SK-MEL-5 (cell line): Measurements from ENCODE around the gene CEP112. TPM values are rescaled to one million over a fixed set of nuclear protein-coding genes. Genes with fewer than 3 reads are reported as not detected.

ENCODE experiments used
- DNase-seq: peaks from one replicate; pipeline ENCODE4 v3.0.0-alpha.2; 2016; ENCODE audit warnings: low read depth, low spot score
- in situ Hi-C: cut with HindIII; loops from 2 replicates; pipeline ENCODE4 v1.10.0; 2016; ENCODE audit warnings: low sequenced_read_pairs, high pct_unique_total_duplicates, low pct_unique_long_range_greater_than_20kb
- total RNA-seq: library from RNA; depleted of rRNA; stranded (reverse); fragments of >200 nt; shearing (Covaris generic); gene quantifications from 2 replicates; pipeline ENCODE4 v1.2.3, GENCODE V29; 2014

Gene CEP112
- total RNA-seq, 1 experiment from 2014 or later = 6.7 TPM

DNA sequence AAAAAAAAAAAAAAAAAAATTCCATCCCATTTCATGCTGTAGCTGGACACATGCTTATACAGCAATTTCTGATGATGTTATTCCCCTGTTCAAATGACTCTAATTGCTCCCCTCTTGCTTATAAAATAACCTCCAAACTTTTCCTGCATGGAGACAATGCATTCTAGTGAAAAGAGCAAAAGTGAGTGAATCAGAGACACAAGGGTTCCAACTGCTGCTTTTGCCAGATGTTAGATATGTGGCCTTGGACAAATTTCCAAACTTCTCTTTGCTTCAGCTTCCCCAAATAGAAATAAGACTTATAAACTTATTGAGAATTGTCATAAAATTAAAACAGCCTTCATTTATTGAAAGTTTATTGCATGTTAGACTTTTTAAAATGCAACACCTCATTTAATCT is 565.5 kb downstream of the CEP112 start:
- in situ Hi-C loops = no loop called here
- DNase-seq = no peak

DNA sequence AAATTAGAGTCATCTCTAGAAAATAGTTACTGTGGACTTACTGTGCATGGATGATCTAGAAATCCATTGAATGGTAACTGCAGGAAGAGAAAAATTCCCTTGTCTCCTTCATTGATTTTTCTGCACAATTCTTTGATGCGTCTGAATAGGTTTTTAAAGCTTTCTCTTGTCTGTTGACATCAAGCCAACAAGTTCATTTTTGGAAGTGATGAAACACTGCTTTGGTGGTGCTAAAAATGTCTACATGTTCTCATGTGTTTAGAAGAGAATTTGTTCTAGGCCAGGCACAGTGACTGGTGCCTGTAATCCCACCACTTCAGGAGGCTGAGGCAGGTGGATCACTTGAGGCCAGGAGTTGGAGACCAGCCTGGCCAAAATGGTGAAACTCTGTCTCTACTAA is 573.4 kb downstream of the CEP112 start:
- no peak for DNase-seq

DNA sequence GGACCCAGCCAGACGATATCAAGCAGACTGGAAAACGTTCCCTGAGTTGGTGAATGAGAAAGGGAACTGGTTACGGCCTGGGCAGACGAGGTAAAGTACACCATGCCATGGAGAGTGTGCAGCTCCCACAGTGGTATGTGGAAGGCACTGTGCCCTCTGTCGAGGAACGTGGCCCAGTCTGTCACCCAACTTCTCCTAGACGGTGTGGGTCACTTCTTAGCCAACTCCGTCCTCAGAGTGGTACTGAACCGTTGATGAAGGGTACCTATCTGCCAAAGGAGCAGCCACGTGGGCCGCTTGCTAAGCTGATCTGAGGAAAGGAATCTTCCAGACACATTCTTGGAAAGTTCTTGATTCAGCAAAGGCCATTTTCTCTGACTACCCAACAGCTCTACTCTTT is 574.4 kb downstream of the CEP112 start:
- DNase-seq = no peak
- in situ Hi-C loops = no loop called here

More for the DNA sequence above, 573.4 kb downstream of the CEP112 start:
- in situ Hi-C loops = no loop called here

DNA sequence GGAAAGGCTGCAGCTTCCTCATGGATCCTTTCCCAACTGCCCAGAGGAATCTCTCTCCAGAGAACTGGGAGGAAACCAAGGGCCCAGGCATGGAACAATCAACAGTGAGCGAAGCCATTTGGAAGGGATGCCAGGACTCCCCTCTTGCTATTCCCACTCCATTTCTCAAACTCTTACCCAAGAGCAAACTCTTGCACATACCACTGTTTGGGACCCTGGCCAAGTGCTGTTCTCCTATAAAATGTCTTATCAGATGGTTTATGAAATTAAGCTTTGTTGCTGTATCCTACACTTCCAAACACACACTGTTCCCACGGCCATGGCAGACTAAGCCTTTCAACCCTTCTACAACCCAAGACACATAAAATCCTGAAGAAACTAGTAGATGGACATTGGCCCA is 582.2 kb downstream of the CEP112 start:
- in situ Hi-C loops = no loop called here
- DNase-seq = no peak

DNA sequence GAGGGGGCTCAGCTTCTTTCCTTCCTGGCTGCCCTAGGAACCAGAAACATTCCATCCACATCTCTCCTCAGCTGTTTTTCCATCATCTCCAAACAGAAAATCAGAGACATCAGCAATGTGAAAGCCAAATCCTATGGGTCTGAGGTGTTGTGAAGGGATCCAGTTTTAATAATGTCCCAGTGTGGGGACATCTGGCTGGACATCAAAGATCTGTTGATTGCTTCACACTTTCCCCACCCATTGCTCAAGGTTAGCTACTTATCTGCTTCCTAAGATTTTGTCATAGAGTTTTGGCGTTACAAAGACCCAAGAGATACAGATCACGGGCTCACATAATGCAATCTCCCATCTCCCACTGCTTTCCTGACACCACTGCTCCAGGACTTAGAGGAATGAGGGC is 582.6 kb downstream of the CEP112 start:
- in situ Hi-C loops = no loop called here

GRCh38 chr17:65604070-65604469 is 587.9 kb downstream of the CEP112 start:
- in situ Hi-C loops = no loop called here

More for the DNA sequence above, 582.6 kb downstream of the CEP112 start:
- DNase-seq = no peak

GRCh38 chr17:65601881-65602280 is 590.1 kb downstream of the CEP112 start:
- in situ Hi-C loops = no loop called here
- DNase-seq = no peak

More at GRCh38 chr17:65604070-65604469, 587.9 kb downstream of the CEP112 start:
- DNase-seq = no peak

DNA sequence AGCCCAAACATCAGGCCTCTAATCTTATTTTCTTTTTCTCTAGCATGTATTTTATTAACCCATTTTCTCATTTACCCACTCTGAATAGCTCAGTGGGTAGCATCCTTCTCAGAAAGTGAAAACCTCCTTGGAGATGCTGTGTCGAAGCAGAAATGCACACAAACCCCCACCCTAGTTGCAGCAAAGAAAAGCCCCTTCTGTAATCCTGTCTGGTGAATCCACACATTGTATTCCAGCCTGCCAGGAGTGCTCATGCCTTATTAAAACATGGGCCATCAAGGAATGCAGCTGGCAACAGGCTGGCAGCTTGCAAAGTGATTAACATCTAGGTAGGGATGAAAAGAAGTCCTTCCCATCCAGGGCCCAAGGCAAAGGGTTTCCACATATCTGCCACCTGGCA is 590.8 kb downstream of the CEP112 start:
- no peak for DNase-seq
- in situ Hi-C loops = no loop called here

GRCh38 chr17:65600518-65600917 is 591.4 kb downstream of the CEP112 start:
- in situ Hi-C loops = no loop called here
- no peak for DNase-seq

GRCh38 chr17:65599650-65600049 is 592.3 kb downstream of the CEP112 start:
- in situ Hi-C loops = no loop called here
- DNase-seq = no peak

DNA sequence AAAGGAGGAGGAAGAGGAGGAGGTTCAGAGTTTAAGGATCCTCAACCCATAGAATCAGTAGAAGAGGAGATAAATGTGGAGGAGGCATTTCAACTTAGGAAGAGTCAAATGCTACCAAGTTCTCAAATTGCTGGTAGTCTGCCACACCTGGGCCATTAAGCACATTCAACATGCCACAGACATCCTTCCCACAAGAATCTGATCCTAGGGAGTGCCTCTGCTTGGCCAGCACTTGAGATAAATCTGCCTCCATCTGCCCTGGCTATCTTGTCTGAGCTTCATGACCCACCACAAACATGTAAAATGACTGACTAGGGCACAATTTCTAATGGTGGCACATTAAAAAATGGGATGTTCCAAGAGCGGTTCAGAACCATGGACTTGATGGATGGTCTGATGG is 593.2 kb downstream of the CEP112 start:
- in situ Hi-C loops = no loop called here
- no peak for DNase-seq

DNA sequence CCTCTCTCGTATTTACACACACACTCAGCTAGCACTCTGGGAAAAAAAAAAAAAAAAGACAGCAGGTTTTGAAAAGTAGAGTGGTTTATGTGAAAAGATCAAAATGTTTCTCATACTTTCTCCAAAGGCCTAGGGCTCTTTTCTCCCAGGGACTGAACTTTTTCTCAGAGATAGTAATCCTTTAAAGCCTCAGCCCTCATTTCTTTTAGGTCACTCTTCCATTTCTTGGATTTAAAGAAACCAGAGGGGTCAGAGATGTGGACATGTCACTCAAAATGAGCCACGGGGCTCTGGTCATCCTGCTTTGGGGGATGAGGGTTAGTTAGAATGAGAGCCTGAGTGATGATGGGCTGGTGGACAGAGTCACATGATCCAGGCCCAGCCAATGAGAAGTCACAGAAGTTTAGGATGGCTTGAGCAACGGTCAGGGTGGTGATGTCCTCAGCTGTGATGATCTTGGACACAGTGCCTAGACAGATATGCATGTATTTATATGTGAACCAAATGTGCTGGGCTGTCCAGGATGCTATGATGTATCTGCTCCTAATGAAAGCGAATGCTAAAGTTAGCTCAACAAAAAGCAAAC is 596.8 kb downstream of the CEP112 start:
- in situ Hi-C loops = no loop called here
- peak; percentile 32 for DNase-seq

GRCh38 chr17:65593855-65594845 is 597.8 kb downstream of the CEP112 start:
- no peak for DNase-seq
- in situ Hi-C loops = no loop called here

DNA sequence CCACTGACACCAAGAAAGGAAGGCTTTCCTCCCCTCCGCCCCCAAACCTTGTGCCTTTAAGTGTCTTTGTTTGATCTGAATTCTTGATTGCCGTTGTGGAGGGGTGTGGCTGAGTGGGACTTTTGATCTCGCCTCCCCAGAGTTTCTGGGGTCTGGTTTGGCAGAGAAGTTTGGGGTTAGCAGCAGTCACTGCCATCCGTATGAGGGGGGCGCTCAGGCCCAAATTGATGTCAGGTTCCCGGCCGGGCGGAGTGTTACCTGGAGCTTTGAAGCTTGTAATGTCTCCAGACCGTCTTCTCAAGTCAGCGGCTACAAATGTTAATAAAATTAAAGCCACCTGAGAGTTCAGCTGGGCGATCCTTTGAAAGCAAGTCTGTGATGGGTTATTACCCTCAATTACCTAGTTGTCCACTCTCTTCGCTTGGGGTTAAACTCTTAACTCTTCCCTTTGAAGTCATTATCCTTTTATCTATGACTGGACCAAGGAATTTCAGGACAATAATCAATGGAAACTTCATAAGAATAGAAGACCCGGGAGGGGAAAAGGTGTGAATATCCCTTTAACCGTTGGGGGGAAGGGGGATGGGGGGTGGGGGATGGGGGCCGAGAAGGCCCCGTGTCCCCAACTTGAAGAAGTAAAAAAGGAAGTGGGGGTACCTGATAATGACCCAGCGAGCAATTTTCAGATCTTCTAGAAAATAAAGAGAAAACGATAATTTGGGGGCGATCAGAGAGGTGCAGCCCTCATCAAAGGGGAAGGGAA is 598.7 kb downstream of the CEP112 start:
- in situ Hi-C loops = no loop called here
- DNase-seq = no peak

- no peak for DNase-seq
- in situ Hi-C loops = no loop called here
Observed at GRCh38 chr17:65592125-65592965, 599.6 kb downstream of the CEP112 start.

GRCh38 chr17:65589321-65589720 is 602.6 kb downstream of the CEP112 start:
- no peak for DNase-seq
- in situ Hi-C loops = no loop called here

GRCh38 chr17:65588181-65588808 is 603.6 kb downstream of the CEP112 start:
- in situ Hi-C loops = no loop called here
- DNase-seq = no peak
